GM18499 (cell line): ENCODE measurements around the gene SMIM32.

ENCODE experiments used
- ATAC-seq: cut with Tn5 transposase; IDR thresholded peaks from one replicate; pipeline ENCODE4 v1.9.1; 2021; ENCODE audit warnings: moderate number of reproducible peaks; ENCODE audit not compliant: insufficient read depth, unreplicated experiment

Gene SMIM32

DNA sequence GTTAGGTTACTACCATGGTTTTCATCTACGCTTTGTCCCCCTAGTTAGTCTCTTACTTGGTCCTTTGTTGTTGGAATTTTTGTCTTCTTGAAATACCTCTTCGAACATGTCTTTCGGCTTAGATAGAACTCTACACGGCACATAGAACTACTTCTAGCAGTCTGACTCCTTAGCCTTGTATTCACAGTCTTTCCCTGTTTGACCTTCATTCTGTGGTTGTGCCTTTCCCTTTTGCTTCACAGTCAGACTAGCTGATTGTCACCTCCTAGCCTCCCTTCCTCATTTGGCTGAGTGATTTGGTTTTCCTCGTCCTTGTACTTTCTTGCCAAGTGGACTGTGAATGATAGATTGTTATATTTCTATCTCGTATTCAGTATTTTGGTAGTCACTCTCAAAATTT is 49.6 kb downstream of the SMIM32 start:
- no peak for ATAC-seq

- ATAC-seq, result peak; percentile 90
These were observed 51.4 kb downstream of the SMIM32 start for GRCh38 chr5:136141561-136141960.
